Fibroblast of villous mesenchyme (primary cell): ENCODE results near the gene MET. TPM values are rescaled to one million over a fixed set of nuclear protein-coding genes. Genes with fewer than 3 reads are reported as not detected.

Experiments
- DNase-seq: peaks from one replicate; pipeline ENCODE4 v3.0.0-alpha.2; 2010; ENCODE audit warnings: low read depth
- H3K4me3 ChIP-seq: 2 replicates; pipeline ENCODE4 v1.5.1; 2011; ENCODE audit warnings: low read depth, mild to moderate bottlenecking, low read length
- total RNA-seq: library from RNA; depleted of rRNA; stranded (reverse); fragments of >200 nt; gene quantifications from 2 replicates; pipeline ENCODE4 v1.2.3, GENCODE V29; 2012
- TF ChIP-seq, protein P1 (sequence below): IDR thresholded peaks from 2 replicates; pipeline ENCODE4 v1.5.1; 2012; ENCODE audit warnings: low read depth, mild to moderate bottlenecking, low read length; ENCODE audit not compliant: insufficient read depth

Gene MET
- total RNA-seq, 1 donor = 48.8 TPM

DNA sequence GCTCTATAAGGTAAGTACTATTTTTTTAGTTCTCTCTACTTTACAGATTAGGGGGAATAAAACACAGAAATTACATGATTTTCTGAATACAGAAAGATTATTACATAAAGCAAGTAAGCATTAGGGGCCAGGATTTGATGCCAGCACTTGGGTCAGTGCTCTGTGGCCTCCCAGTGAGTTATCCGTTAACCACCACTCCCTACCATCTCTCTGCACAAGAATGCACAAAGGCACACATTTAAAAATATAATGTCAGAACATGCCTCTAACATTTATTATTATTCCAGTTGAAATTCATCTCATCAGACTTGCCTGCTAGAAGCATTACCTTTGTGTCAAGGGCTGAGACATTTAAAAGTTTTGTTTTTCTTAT, 59.0 kb downstream of the MET start:
- TF ChIP-seq, protein P1, sequence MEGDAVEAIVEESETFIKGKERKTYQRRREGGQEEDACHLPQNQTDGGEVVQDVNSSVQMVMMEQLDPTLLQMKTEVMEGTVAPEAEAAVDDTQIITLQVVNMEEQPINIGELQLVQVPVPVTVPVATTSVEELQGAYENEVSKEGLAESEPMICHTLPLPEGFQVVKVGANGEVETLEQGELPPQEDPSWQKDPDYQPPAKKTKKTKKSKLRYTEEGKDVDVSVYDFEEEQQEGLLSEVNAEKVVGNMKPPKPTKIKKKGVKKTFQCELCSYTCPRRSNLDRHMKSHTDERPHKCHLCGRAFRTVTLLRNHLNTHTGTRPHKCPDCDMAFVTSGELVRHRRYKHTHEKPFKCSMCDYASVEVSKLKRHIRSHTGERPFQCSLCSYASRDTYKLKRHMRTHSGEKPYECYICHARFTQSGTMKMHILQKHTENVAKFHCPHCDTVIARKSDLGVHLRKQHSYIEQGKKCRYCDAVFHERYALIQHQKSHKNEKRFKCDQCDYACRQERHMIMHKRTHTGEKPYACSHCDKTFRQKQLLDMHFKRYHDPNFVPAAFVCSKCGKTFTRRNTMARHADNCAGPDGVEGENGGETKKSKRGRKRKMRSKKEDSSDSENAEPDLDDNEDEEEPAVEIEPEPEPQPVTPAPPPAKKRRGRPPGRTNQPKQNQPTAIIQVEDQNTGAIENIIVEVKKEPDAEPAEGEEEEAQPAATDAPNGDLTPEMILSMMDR = no peak
- H3K4me3 ChIP-seq = no peak overlapping the region
- DNase-seq = no peak

DNA sequence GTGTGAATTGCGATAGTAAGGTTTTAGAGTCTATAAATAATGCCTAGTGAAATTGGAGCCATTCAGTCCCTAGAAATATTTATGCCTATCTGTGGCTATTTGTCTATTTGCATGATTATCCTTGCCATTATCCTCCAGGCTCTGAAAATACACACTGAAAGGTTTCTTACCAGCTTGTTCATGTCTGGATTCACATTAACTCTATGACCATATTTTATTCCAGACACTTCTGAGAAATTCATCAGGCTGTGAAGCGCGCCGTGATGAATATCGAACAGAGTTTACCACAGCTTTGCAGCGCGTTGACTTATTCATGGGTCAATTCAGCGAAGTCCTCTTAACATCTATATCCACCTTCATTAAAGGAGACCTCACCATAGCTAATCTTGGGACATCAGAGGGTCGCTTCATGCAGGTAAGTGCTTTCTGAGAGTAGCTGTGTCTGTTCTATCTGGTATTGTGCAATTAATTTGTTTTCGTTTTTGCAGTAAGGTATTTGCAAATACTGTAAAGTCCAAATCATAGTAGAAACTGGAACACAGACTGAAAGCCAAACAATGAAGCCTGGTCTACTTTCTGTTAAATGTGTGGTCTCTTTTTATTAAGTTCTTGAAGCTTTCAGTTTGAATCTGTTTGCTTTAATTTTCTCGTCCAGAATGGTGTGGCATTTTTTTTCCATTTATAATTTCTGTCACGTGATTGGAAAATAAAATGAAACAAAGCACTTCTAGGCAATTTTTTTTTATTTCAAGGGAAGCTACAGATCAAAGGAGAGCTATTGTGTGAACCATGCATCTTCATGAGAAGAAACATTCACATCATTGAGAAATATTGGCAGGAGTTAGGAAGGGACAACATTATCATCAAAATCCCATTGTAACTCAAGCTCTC, 59.7 kb downstream of the MET start:
- no peak overlapping the region for H3K4me3 ChIP-seq
- peak; percentile 18 for DNase-seq

DNA sequence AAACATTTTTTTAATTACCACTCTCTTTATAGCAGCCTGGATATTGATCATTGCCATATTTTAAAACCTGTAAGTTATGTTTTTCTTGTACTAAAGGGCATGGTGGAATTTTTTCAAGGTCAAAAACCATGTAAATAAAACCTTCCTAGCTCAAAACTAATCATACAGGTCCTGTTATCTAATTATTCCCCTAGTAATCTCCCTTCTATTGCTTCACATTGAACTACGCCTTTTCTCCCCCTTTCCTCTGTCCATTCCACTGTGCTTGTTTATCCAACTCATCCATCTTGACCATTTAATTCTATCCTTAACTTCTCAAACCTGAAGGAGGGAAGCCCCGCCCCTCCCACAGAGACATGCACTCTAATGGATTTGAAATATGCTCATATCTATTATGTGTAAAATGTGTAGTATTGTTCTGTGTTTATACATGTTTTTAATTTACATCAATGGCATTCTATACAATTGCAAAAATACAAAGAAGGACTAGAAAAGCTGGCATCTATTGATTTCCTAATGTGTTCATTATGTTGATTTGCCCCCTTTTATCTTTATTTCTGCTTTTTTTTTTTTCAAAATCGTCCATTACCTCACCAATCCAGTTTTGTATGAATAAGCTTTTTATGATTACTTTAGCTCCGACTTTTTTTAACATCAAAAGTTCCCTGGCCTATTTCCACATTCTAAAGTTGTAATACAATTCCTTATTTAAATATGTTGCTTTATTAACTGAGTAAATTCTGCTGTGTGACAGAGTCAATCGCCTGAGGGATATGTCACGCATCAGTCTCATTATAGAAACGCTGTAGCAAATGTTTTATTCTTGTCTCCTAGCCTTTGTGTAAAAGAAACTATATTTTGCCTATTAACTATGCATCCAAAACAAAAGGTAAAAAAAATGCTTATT, 61.0 kb downstream of the MET start:
- DNase-seq = no peak
- TF ChIP-seq, protein P1 = no peak
- H3K4me3 ChIP-seq = no peak overlapping the region

More for the DNA sequence above, 59.7 kb downstream of the MET start:
- TF ChIP-seq, protein P1 = no peak

DNA sequence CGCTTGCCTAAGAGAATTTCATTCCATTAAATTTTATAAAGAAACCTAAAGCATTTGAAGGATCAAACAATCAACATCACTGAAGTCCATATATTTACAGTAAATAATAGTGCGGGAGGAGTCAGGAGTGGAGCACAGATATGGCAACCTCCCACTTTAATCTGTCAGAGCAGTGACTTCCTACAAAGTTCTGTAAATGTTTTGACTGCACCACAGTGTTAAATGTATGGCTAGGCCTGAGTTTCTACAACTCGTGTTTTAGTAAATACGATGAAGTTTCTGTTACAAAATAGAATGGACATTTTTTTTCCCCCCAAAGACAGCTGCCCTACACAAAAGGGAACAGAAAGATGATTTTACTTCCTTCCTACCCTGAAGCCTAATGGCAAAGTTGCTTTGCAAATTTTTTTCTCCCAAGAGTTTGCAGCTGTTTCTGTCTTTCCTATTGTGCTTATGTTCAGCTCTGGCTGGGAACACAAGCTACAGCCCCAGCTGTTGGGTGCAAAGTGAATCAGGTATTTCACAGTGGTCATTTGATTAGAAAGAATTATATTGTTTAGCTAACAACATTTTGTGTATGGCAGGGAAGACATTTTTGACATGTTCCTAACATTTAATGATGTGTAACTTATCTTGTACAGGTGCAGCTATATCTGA, 62.1 kb downstream of the MET start:
- no peak for DNase-seq
- H3K4me3 ChIP-seq = no peak overlapping the region
- TF ChIP-seq, protein P1 = no peak

DNA sequence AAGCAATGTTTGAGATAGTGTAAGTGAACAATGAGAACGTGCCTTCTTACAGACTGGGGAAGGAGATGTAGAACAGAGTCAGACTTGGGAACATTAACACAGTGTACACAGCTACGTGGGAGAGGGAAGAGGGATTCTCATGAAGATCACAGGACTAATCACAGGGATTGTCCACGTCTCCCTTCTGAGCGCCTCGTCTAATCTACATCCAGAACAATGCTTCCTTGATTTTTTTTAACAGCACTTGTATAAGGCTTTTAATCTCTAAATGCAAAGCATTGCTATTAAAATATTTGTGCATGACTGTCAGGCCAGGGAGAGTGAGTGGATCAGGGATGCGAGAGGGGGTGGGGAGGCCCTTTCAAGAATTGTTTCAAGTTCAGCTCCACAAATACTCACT, 62.7 kb downstream of the MET start:
- H3K4me3 ChIP-seq = no peak overlapping the region
- TF ChIP-seq, protein P1 = no peak
- no peak for DNase-seq

DNA sequence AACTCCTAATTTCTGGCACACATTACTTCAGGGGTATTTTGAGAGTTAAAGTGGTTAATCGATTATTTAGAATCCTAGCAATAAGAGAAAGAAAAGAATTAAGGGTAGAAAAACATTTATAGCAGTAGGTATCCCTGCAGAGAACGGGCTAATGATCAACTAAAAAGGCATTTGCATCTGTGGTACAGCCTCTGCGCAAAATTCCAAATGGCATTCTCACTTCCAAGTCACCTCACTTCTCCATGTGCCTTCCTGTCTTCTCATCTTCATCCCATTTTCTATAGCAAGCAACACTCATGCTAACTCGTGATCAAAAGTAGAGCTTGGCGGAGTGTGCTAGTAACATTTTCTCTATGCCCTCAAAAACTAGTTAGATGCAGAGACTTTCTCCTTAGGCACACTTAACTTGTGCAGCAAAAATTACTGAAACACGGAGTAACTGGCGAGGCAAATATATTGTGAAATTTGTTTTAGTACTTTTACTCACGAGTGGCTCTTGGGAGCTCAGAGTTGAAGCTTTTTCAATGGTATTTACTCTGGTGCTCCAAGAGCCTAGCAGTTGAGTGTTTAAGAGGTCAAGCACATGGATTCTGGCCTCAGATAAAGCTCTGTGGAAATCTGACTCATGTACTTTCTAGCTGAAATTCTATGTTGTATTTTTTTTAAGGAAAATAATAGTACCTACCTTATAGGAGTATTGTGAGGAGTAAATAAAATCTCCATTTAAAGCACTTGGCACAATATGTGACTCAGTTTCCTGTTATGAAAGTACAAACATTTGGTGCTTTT, 65.1 kb downstream of the MET start:
- TF ChIP-seq, protein P1 = no peak
- peak; percentile 72 for DNase-seq
- no peak overlapping the region for H3K4me3 ChIP-seq
